ENCODE measurements around the gene PGAP2.
"Not testable (repeated sequence)": the region's sequence is repeated elsewhere in the genome, so short reads cannot be mapped to it uniquely, and the experiment has no call there.

- TF ChIP-seq RCOR1 (IDR thresholded peaks at IDR 0.05; ENCODE audit: insufficient replicate concordance, low read length); RAD21 (IDR thresholded peaks at IDR 0.05; ENCODE audit: low read length); CTCF (conservative IDR thresholded peaks at IDR 0.05; ENCODE audit: low read depth, low read length); POLR2A (IDR thresholded peaks at IDR 0.05; ENCODE audit: low read depth, low read length); ELK1 (IDR thresholded peaks at IDR 0.05; ENCODE audit: borderline replicate concordance, low read depth, low read length): not testable (repeated sequence)
These were observed 14.0 kb upstream of the PGAP2 start for GRCh38 chr11:3794387-3794786.
